ENCODE data around the gene HINFP. TPM values are rescaled to one million over a fixed set of nuclear protein-coding genes. Genes with fewer than 3 reads are reported as not detected.

HINFP gene
- total RNA-seq, 1 experiment from 2014 or later: 38.1 TPM

- ChIA-PET POLR2A (interaction anchor here (0.6 kb wide), 1 partner anchor 281 kb away, joined by 3 read pairs; no protein-coding TSS in a partner anchor), CTCF (interaction anchor here (1.5 kb wide), 1 partner anchor 158 kb away, joined by 5 read pairs; no protein-coding TSS in a partner anchor), RAD21 (ENCODE audit: low non-redundant PET in 1 of 2, low total read pairs in 2 of 2, uncharacterized antibody in 2 of 2, unreplicated experiment in 2 of 2) (no interaction called here)
- TF ChIP-seq ZBTB33 (IDR thresholded peaks at IDR 0.05; ENCODE audit: extremely low read depth, insufficient replicate concordance, low read length): no peak
- TF ChIP-seq, protein P1, sequence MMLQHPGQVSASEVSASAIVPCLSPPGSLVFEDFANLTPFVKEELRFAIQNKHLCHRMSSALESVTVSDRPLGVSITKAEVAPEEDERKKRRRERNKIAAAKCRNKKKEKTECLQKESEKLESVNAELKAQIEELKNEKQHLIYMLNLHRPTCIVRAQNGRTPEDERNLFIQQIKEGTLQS (IDR thresholded peaks at IDR 0.05): no peak
- TF ChIP-seq, protein P2, sequence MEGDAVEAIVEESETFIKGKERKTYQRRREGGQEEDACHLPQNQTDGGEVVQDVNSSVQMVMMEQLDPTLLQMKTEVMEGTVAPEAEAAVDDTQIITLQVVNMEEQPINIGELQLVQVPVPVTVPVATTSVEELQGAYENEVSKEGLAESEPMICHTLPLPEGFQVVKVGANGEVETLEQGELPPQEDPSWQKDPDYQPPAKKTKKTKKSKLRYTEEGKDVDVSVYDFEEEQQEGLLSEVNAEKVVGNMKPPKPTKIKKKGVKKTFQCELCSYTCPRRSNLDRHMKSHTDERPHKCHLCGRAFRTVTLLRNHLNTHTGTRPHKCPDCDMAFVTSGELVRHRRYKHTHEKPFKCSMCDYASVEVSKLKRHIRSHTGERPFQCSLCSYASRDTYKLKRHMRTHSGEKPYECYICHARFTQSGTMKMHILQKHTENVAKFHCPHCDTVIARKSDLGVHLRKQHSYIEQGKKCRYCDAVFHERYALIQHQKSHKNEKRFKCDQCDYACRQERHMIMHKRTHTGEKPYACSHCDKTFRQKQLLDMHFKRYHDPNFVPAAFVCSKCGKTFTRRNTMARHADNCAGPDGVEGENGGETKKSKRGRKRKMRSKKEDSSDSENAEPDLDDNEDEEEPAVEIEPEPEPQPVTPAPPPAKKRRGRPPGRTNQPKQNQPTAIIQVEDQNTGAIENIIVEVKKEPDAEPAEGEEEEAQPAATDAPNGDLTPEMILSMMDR (IDR thresholded peaks at IDR 0.05 in 2 of 3, conservative IDR thresholded peaks at IDR 0.05 in 1 of 3; ENCODE audit: borderline replicate concordance in 1 of 3, insufficient read depth in 1 of 3, low read depth in 2 of 3, low read length in 2 of 3): no peak
- no peak for TF ChIP-seq TCF7L2 (IDR thresholded peaks at IDR 0.05; ENCODE audit: borderline replicate concordance, extremely low read depth, insufficient read depth, insufficient read length)
- TF ChIP-seq SP1 (IDR thresholded peaks at IDR 0.05; ENCODE audit: low read depth): no peak
- no peak for TF ChIP-seq FOSL1 (IDR thresholded peaks at IDR 0.05; ENCODE audit: low read depth)
- no peak for TF ChIP-seq CBX3 (IDR thresholded peaks at IDR 0.05; ENCODE audit: low read depth)
- TF ChIP-seq JUND (IDR thresholded peaks at IDR 0.05): no peak
- TF ChIP-seq CEBPB (IDR thresholded peaks at IDR 0.05; ENCODE audit: low read depth): no peak
- no peak for TF ChIP-seq RAD21 (IDR thresholded peaks at IDR 0.05; ENCODE audit: low read depth)
- no peak for ATAC-seq
- H4K20me1 ChIP-seq (ENCODE audit: insufficient read depth): no peaks in the 10 kb centered on the region
- H3K9ac ChIP-seq (ENCODE audit: low read length): no peak overlapping the region
- H3K9me3 ChIP-seq (ENCODE audit: control insufficient read depth in 1 of 2, insufficient read depth in 1 of 2, low read depth in 1 of 2, low read length in 2 of 2): no peaks in the 10 kb centered on the region
- H3K4me2 ChIP-seq (ENCODE audit: low read length): peak overlapping the region; percentile 43
- no TSS peak for BruUV-seq (replicated peaks)
- peaks cover 25% of the 10 kb centered on the region for H3K79me2 ChIP-seq (ENCODE audit: insufficient read depth, low read length)
- no peaks in the 10 kb centered on the region for H3K27me3 ChIP-seq (ENCODE audit: insufficient read depth, low read length)
- H3K4me3 ChIP-seq (replicated peaks in 1 of 2; ENCODE audit: low read depth in 1 of 2, low read length in 2 of 2): no peak overlapping the region
- H2AFZ ChIP-seq (ENCODE audit: low read depth, low read length, poor library complexity, severe bottlenecking): no peak overlapping the region
- H3K9me2 ChIP-seq (ENCODE audit: insufficient read depth): no peaks in the 10 kb centered on the region
- DNase-seq (ENCODE audit: low read depth, low spot score): no peak
- H3K27ac ChIP-seq (ENCODE audit: low read depth, low read length): no peak overlapping the region
- peaks cover 16 to 34% of the 10 kb centered on the region in 2 experiments for H3K4me1 ChIP-seq (ENCODE audit: control insufficient read depth in 1 of 2, insufficient read depth in 2 of 2, low read length in 2 of 2)
- intact Hi-C loops (cut with micrococcal nuclease): no loop called here
- H3K36me3 ChIP-seq (ENCODE audit: control insufficient read depth in 1 of 2, insufficient read depth in 2 of 2, low read length in 2 of 2): peaks cover 0 to 4% of the 10 kb centered on the region in 2 experiments; a peak in 3 of 4 replicates
Observed at GRCh38 chr11:119125821-119126220, 4.4 kb downstream of the HINFP start.

All from HCT116 (cell line).